Endothelial cell of umbilical vein (primary cell): ENCODE measurements around the gene SPRY4. TPM values are rescaled to one million over a fixed set of nuclear protein-coding genes. Genes with fewer than 3 reads are reported as not detected.

Experiments
- BruUV-seq: library from RNA; stranded (reverse); fragments of 400-500 nt; replicated peaks from 2 replicates; lab custom pipeline; 2021; lab: Mats Ljungman, UMichigan
- CTCF ChIA-PET: fragments of 300-600, 350-600 bp; sonication (Branson Sonifier 250); formaldehyde crosslinking; loops from one replicate; lab custom pipeline; 2021; ENCODE audit warnings: antibody characterized with exemption, inconsistent platforms; lab: Charles Lee
- POLR2A ChIA-PET: fragments of 300-600, 350-600 bp; sonication (Branson Sonifier 250); formaldehyde crosslinking; loops from one replicate; lab custom pipeline; 2021; ENCODE audit warnings: antibody characterized with exemption, inconsistent platforms; lab: Charles Lee
- DNase-seq: peaks from one replicate; pipeline ENCODE4 v3.0.0-alpha.2; 2011; ENCODE audit warnings: low read depth, low spot score
- FAIRE-seq: peaks from 2 replicates; lab custom pipeline; 2011; peaks lifted over from hg19 to GRCh38; lab: Jason Lieb, UNC
- H2AFZ ChIP-seq: 2 replicates; pipeline ENCODE4 v1.6.0; 2012; ENCODE audit warnings: low read depth, low read length, control low read depth, inconsistent platforms
- H3K27ac ChIP-seq: 2 replicates; pipeline ENCODE4 v1.5.1; 2011; ENCODE audit warnings: low read depth, mild to moderate bottlenecking, control low read depth, low read length, moderate library complexity; ENCODE audit not compliant: insufficient read depth
- H3K27me3 ChIP-seq, 2 experiments: 2 replicates each; pipeline versions ENCODE4 v1.6.0 to v1.6.1; 2011; ENCODE audit warnings: low read length in 2 of 2, mixed read lengths in 1 of 2; ENCODE audit not compliant: control insufficient read depth in 2 of 2, insufficient read depth in 2 of 2
- H3K36me3 ChIP-seq, 2 experiments: 2 replicates in 1 of 2; 3 replicates in 1 of 2; pipeline ENCODE4 v1.5.1; 2011; ENCODE audit warnings: low read length in 2 of 2, mild to moderate bottlenecking in 1 of 2, moderate library complexity in 1 of 2; ENCODE audit not compliant: control insufficient read depth in 2 of 2, insufficient read depth in 2 of 2; ENCODE audit errors: extremely low read depth in 1 of 2
- H3K4me1 ChIP-seq: 3 replicates; pipeline ENCODE4 v1.5.1; 2011; ENCODE audit warnings: mild to moderate bottlenecking, low read length; ENCODE audit not compliant: control insufficient read depth, insufficient read depth; ENCODE audit errors: extremely low read depth
- H3K4me2 ChIP-seq: 2 replicates; pipeline ENCODE4 v1.6.1; 2011; ENCODE audit warnings: low read length, control low read depth, mixed read lengths; ENCODE audit not compliant: insufficient read depth
- H3K4me3 ChIP-seq, 3 experiments: fragments of 200-600 bp in 1 of 3; sonication (generic), shearing (Covaris generic) in 1 of 3; replicated peaks in 1 of 3; 2 replicates each; pipeline ENCODE4 v1.5.1; 2011 to 2016; ENCODE audit warnings: control low read depth in 3 of 3, low read length in 3 of 3, mild to moderate bottlenecking in 2 of 3, inconsistent platforms in 1 of 3, low read depth in 1 of 3, moderate library complexity in 1 of 3; ENCODE audit not compliant: insufficient read depth in 1 of 3
- H3K79me2 ChIP-seq: 2 replicates; pipeline ENCODE4 v1.6.0; 2012; ENCODE audit warnings: low read length, inconsistent platforms; ENCODE audit not compliant: control insufficient read depth, insufficient read depth
- H3K9ac ChIP-seq: replicated peaks from 2 replicates; pipeline ENCODE3; 2011; ENCODE audit warnings: low read length, control low read depth; ENCODE audit not compliant: insufficient read depth; ENCODE audit errors: extremely low read depth
- H3K9me1 ChIP-seq: replicated peaks from 3 replicates; pipeline ENCODE4 v1.6.0; 2011; ENCODE audit warnings: mild to moderate bottlenecking, low read length; ENCODE audit not compliant: control insufficient read depth, insufficient read depth; ENCODE audit errors: extremely low read depth
- H3K9me3 ChIP-seq: replicated peaks from 2 replicates; pipeline ENCODE4 v1.5.1; 2012; ENCODE audit warnings: low read length, inconsistent platforms; ENCODE audit not compliant: control insufficient read depth, insufficient read depth
- H4K20me1 ChIP-seq: replicated peaks from 2 replicates; pipeline ENCODE3; 2011; ENCODE audit warnings: mild to moderate bottlenecking, low read length; ENCODE audit not compliant: control insufficient read depth, insufficient read depth; ENCODE audit errors: extremely low read depth
- CTCF ChIP-seq, 2 donors: IDR thresholded peaks; 1 replicate in 1 of 2; 2 replicates in 1 of 2; pipeline ENCODE4 v1.5.1; 2011; ENCODE audit warnings: low read length in 2 of 2, mild to moderate bottlenecking in 2 of 2, moderate library complexity in 2 of 2, control low read depth in 1 of 2, inconsistent platforms in 1 of 2, low read depth in 1 of 2; ENCODE audit not compliant: insufficient read depth in 1 of 2; ENCODE audit errors: extremely low read depth in 1 of 2
- EZH2 ChIP-seq: IDR thresholded peaks from 2 replicates; pipeline ENCODE4 v1.6.1; 2012; ENCODE audit warnings: borderline replicate concordance, low read depth, mild to moderate bottlenecking, moderate library complexity, low read length, inconsistent platforms; ENCODE audit not compliant: severe bottlenecking
- FOS ChIP-seq: IDR thresholded peaks from 2 replicates; pipeline ENCODE4 v1.6.1; 2011; ENCODE audit warnings: mild to moderate bottlenecking, low read length, moderate library complexity, borderline replicate concordance; ENCODE audit not compliant: insufficient read depth
- GATA2 ChIP-seq: IDR thresholded peaks from 2 replicates; pipeline ENCODE4 v1.7.0; 2011; ENCODE audit warnings: low read depth, mild to moderate bottlenecking, moderate library complexity, mixed read lengths, low read length; ENCODE audit not compliant: insufficient read length, insufficient read depth
- JUN ChIP-seq: IDR thresholded peaks from 2 replicates; pipeline ENCODE4 v1.6.1; 2011; ENCODE audit warnings: borderline replicate concordance, low read depth; ENCODE audit not compliant: insufficient read length, insufficient read depth
- MAX ChIP-seq: IDR thresholded peaks from 2 replicates; pipeline ENCODE4 v1.6.1; 2011; ENCODE audit not compliant: insufficient read depth, insufficient read length
- MYC ChIP-seq: IDR thresholded peaks from one replicate; pipeline ENCODE4 v1.6.1; 2011; ENCODE audit warnings: mild to moderate bottlenecking, low read depth, low read length
- POLR2A ChIP-seq: IDR thresholded peaks from 2 replicates; pipeline ENCODE4 v1.6.1; 2012; ENCODE audit warnings: low read depth, mild to moderate bottlenecking, control low read depth, low read length
- POLR2AphosphoS5 ChIP-seq: IDR thresholded peaks from 2 replicates; pipeline ENCODE4 v1.6.1; 2012; ENCODE audit warnings: low read depth, mild to moderate bottlenecking, control low read depth, low read length, moderate library complexity; ENCODE audit not compliant: insufficient read depth
- dilution Hi-C: fragments of 300-500 bp; cut with MboI; formaldehyde crosslinking; loops from one replicate; pipeline ENCODE4 v1.15.0; 2019; ENCODE audit warnings: low sequenced_read_pairs; ENCODE audit not compliant: extremely low pct_ligation_motif_present
- intact Hi-C: fragments of 100-400 bp; cut with micrococcal nuclease; formaldehyde crosslinking; loops from one replicate; pipeline ENCODE4 v1.10.0; 2022
- polyA plus RNA-seq, 4 experiments: library from polyadenylated mRNA; depleted of rRNA in 3 of 4; stranded (reverse) in 3 of 4; unstranded in 1 of 4; fragments of >200 nt; gene quantifications; 2 replicates each; pipeline versions ENCODE4 v1.2.1 to v1.2.3, GENCODE V29; 2011 to 2012; ENCODE audit warnings: missing spikeins in 1 of 4
- total RNA-seq: library from RNA; stranded (reverse); gene quantifications from 2 replicates; pipeline ENCODE4 v1.2.3, GENCODE V29; 2021

Gene SPRY4
- total and polyA plus RNA-seq, 2 donors (not counting 3 experiments of a cell fraction or from before 2014, with no cell fraction given) = 9.3 to 33.9 TPM

- peaks cover 5% of the 10 kb centered on the region for H3K4me1 ChIP-seq
- no TSS peak for BruUV-seq
- no peak overlapping the region for H3K27ac ChIP-seq
- dilution Hi-C loops (no loop called here), intact Hi-C loops (no loop called here)
- ChIA-PET CTCF (no interaction called here), POLR2A (no interaction called here)
- H2AFZ ChIP-seq = no peak overlapping the region
- no peak for DNase-seq
- no peaks in the 10 kb centered on the region for H4K20me1 ChIP-seq
- TF ChIP-seq FOS = no peak
- TF ChIP-seq CTCF (IDR thresholded peaks at IDR 0.05; ENCODE audit: extremely low read depth in 1 of 2, insufficient read depth in 1 of 2, low read depth in 1 of 2, low read length in 2 of 2) = no peak
- TF ChIP-seq POLR2A = no peak
- TF ChIP-seq MAX = no peak
- TF ChIP-seq GATA2 = no peak
- TF ChIP-seq EZH2 = no peak
- no peak for TF ChIP-seq MYC
- no peak for TF ChIP-seq JUN
- TF ChIP-seq POLR2AphosphoS5 = no peak
- no peak overlapping the region for H3K4me2 ChIP-seq
- no peak overlapping the region for H3K9ac ChIP-seq
- H3K36me3 ChIP-seq = peaks cover 4 to 6% of the 10 kb centered on the region in 2 experiments
- H3K9me1 ChIP-seq = no peaks in the 10 kb centered on the region
- H3K79me2 ChIP-seq = peaks cover 36% of the 10 kb centered on the region
- no peak for FAIRE-seq
- H3K4me3 ChIP-seq = no peak overlapping the region
- no peaks in the 10 kb centered on the region for H3K27me3 ChIP-seq
- no peaks in the 10 kb centered on the region for H3K9me3 ChIP-seq
These were observed 16.5 kb downstream of the SPRY4 start for GRCh38 chr5:142308358-142308757.
